ENCODE results near the gene TMEM69. TPM values are rescaled to one million over a fixed set of nuclear protein-coding genes. Genes with fewer than 3 reads are reported as not detected.

Gene TMEM69
- total and polyA plus RNA-seq, 2 of the 4 experiments (the other 2 are of a cell fraction), result 19.9 to 33.6 TPM

GRCh38 chr1:45669379-45669778, 18.6 kb upstream of the TMEM69 start:
- dilution Hi-C loops (cut with HindIII; ENCODE audit: low sequenced_read_pairs, unreplicated experiment), result no loop called here
- H3K9me1 ChIP-seq (ENCODE audit: insufficient read depth, low read length), result peaks cover 18% of the 10 kb centered on the region
- no peak overlapping the region for H3K56ac ChIP-seq (ENCODE audit: extremely low read depth, insufficient read depth, low read length)
- H2AK9ac ChIP-seq (replicated peaks; ENCODE audit: low read depth, low read length, poor library complexity), result no peak overlapping the region
- no peaks in the 10 kb centered on the region for H3K27me3 ChIP-seq (ENCODE audit: control insufficient read depth, insufficient read depth, low read length)
- 0 out of 2 replicates have a peak overlapping the region, but pooled peaks have one; percentile 13 for H3K18ac ChIP-seq (ENCODE audit: low read depth, low read length)
- peak overlapping the region; percentile 63; the same call in 1 of the 2 replicates for H2BK120ac ChIP-seq (ENCODE audit: low read depth, low read length)
- peak; percentile 82 for ATAC-seq (ENCODE audit: low read depth)
- CTCF ChIA-PET, result interaction anchor here (0.8 kb wide), 1 partner anchor 20 kb away, joined by 4 read pairs; no protein-coding TSS in a partner anchor
- H3K4me1 ChIP-seq (ENCODE audit: control insufficient read depth, insufficient read depth, low read length), result peaks cover 6% of the 10 kb centered on the region
- peak overlapping the region; percentile 21 for H2BK5ac ChIP-seq (ENCODE audit: low read depth, low read length, poor library complexity, severe bottlenecking)
- TF ChIP-seq RAD21 (IDR thresholded peaks at IDR 0.05; ENCODE audit: low read length), result no peak
- TF ChIP-seq FOS (IDR thresholded peaks at IDR 0.05; ENCODE audit: low read depth, low read length), result no peak
- no peak for TF ChIP-seq RCOR1 (IDR thresholded peaks at IDR 0.05; ENCODE audit: insufficient replicate concordance, low read length)
- TF ChIP-seq NFE2L2 (IDR thresholded peaks at IDR 0.05; ENCODE audit: low read depth, low read length), result no peak
- TF ChIP-seq MXI1 (IDR thresholded peaks at IDR 0.05; ENCODE audit: borderline replicate concordance, low read depth, low read length), result no peak
- TF ChIP-seq RFX5 (IDR thresholded peaks at IDR 0.05; ENCODE audit: low read depth, low read length), result no peak
- TF ChIP-seq CHD1 (IDR thresholded peaks at IDR 0.05; ENCODE audit: low read depth, low read length), result no peak
- no peak for TF ChIP-seq MAZ (IDR thresholded peaks at IDR 0.05; ENCODE audit: borderline replicate concordance, low read depth, low read length)
- no peak for TF ChIP-seq CEBPB (IDR thresholded peaks at IDR 0.05; ENCODE audit: low read depth, low read length)
- TF ChIP-seq, protein P1, sequence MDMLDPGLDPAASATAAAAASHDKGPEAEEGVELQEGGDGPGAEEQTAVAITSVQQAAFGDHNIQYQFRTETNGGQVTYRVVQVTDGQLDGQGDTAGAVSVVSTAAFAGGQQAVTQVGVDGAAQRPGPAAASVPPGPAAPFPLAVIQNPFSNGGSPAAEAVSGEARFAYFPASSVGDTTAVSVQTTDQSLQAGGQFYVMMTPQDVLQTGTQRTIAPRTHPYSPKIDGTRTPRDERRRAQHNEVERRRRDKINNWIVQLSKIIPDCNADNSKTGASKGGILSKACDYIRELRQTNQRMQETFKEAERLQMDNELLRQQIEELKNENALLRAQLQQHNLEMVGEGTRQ (IDR thresholded peaks at IDR 0.05; ENCODE audit: low read depth, low read length), result no peak
- TF ChIP-seq ELK1 (IDR thresholded peaks at IDR 0.05; ENCODE audit: borderline replicate concordance, low read depth, low read length), result no peak
- TF ChIP-seq, protein P2, sequence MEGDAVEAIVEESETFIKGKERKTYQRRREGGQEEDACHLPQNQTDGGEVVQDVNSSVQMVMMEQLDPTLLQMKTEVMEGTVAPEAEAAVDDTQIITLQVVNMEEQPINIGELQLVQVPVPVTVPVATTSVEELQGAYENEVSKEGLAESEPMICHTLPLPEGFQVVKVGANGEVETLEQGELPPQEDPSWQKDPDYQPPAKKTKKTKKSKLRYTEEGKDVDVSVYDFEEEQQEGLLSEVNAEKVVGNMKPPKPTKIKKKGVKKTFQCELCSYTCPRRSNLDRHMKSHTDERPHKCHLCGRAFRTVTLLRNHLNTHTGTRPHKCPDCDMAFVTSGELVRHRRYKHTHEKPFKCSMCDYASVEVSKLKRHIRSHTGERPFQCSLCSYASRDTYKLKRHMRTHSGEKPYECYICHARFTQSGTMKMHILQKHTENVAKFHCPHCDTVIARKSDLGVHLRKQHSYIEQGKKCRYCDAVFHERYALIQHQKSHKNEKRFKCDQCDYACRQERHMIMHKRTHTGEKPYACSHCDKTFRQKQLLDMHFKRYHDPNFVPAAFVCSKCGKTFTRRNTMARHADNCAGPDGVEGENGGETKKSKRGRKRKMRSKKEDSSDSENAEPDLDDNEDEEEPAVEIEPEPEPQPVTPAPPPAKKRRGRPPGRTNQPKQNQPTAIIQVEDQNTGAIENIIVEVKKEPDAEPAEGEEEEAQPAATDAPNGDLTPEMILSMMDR (conservative IDR thresholded peaks at IDR 0.05; ENCODE audit: low read depth, low read length), result no peak
- TF ChIP-seq MAFK (IDR thresholded peaks at IDR 0.05; ENCODE audit: low read depth, low read length), result no peak
- H3K79me1 ChIP-seq (ENCODE audit: low read depth in 1 of 2, low read length in 2 of 2), result peaks cover 11 to 74% of the 10 kb centered on the region in 2 experiments
- no peak overlapping the region for H4K5ac ChIP-seq (ENCODE audit: low read depth, low read length)
- intact Hi-C loops (cut with micrococcal nuclease), result no loop called here
- H3K9me3 ChIP-seq (ENCODE audit: control insufficient read depth, insufficient read depth, low read length), result no peaks in the 10 kb centered on the region
- H3K36me3 ChIP-seq (ENCODE audit: control insufficient read depth, insufficient read depth, low read length), result peaks cover under 1% of the 10 kb centered on the region
- peak overlapping the region; percentile 57; the same call in 1 of the 2 replicates for H3K27ac ChIP-seq (ENCODE audit: insufficient read depth, low read length)
- H3K4me3 ChIP-seq (ENCODE audit: insufficient read depth, low read depth, low read length), result no peak overlapping the region
- H4K8ac ChIP-seq (ENCODE audit: low read depth in 2 of 2, low read length in 2 of 2), result no peak overlapping the region; a peak in 1 of 4 replicates
- H3K14ac ChIP-seq (replicated peaks; ENCODE audit: low read depth, low read length), result peak overlapping the region; percentile 67
- no peak overlapping the region; the same call in 2 of the 3 replicates for H2BK15ac ChIP-seq (ENCODE audit: low read depth, low read length)
- H3K9ac ChIP-seq (ENCODE audit: low read depth, low read length), result peak overlapping the region; percentile 2; the same call in 1 of the 2 replicates
- peak overlapping the region; percentile 76 for H3K23ac ChIP-seq (ENCODE audit: low read depth, low read length)
- H4K20me1 ChIP-seq (ENCODE audit: insufficient read depth, low read length), result peaks cover 86% of the 10 kb centered on the region
- no peak overlapping the region; the same call in 1 of the 2 replicates for H4K91ac ChIP-seq (ENCODE audit: insufficient read depth, low read depth, low read length)
- H2AFZ ChIP-seq (replicated peaks; ENCODE audit: low read length, poor library complexity), result no peak overlapping the region
- POLR2A ChIA-PET (ENCODE audit: unreplicated experiment), result interaction anchor here (0.5 to 1.5 kb wide), 2 partner anchors 17 to 983 kb away, joined by 7 to 9 read pairs; partner anchors contain the start of gene GPBP1L1
- 0 out of 2 replicates have a peak overlapping the region, but pooled peaks have one; percentile 76 for H2BK20ac ChIP-seq (ENCODE audit: low read depth, low read length)
- no CpG with 5 or more reads among the region's 1 CpG for WGBS, 2 experiments (ENCODE audit: extremely low coverage in 2 of 2, insufficient read length in 1 of 2)
- DNase-seq, result peak; percentile 67
- peak overlapping the region; percentile 38; the same call in 1 of the 2 replicates for H2AK5ac ChIP-seq (ENCODE audit: low read depth, low read length)
- H3K4me2 ChIP-seq (ENCODE audit: low read depth, low read length), result peak overlapping the region; percentile 65
- 0 out of 2 replicates have a peak overlapping the region, but pooled peaks have one; percentile 70 for H3K4ac ChIP-seq (ENCODE audit: low read depth, low read length)
- in situ Hi-C loops (cut with MboI; ENCODE audit: low sequenced_read_pairs), result no loop called here
- no TSS peak for BruUV-seq (replicated peaks)
